ACC112 (cell line): ENCODE results near the gene SFT2D3.

Experiments used
- H2AFZ ChIP-seq: fragments of 200-600 bp; sonication (generic); one replicate; pipeline ENCODE4 v1.6.0; 2017; ENCODE audit warnings: antibody characterized with exemption, low read length; ENCODE audit not compliant: unreplicated experiment
- H3K27ac ChIP-seq: fragments of 200-600 bp; sonication (generic); 2 replicates; pipeline ENCODE4 v1.5.1; 2014; ENCODE audit warnings: low read depth, mild to moderate bottlenecking, antibody characterized with exemption, low read length, moderate library complexity
- H3K27me3 ChIP-seq: fragments of 200-600 bp; sonication (generic); 2 replicates; pipeline ENCODE4 v1.6.1; 2014; ENCODE audit warnings: mild to moderate bottlenecking, antibody characterized with exemption, low read length, moderate library complexity, mixed read lengths; ENCODE audit not compliant: insufficient read depth
- H3K36me3 ChIP-seq: fragments of 200-600 bp; sonication (generic); 2 replicates; pipeline ENCODE4 v1.6.1; 2016; ENCODE audit warnings: mild to moderate bottlenecking, antibody characterized with exemption, low read length, moderate library complexity, mixed read lengths; ENCODE audit not compliant: insufficient read depth
- H3K4me1 ChIP-seq: fragments of 200-600 bp; sonication (generic); one replicate; pipeline ENCODE4 v1.6.1; 2016; ENCODE audit warnings: low read length, mixed read lengths; ENCODE audit not compliant: insufficient read depth, unreplicated experiment, control insufficient read depth
- H3K4me3 ChIP-seq: fragments of 200-600 bp; sonication (generic); 2 replicates; pipeline ENCODE4 v1.5.1; 2014; ENCODE audit warnings: mild to moderate bottlenecking, low read depth, low read length
- H3K79me2 ChIP-seq: fragments of 200-600 bp; sonication (generic); one replicate; pipeline ENCODE4 v1.6.0; 2016; ENCODE audit warnings: low read length; ENCODE audit not compliant: control insufficient read depth, unreplicated experiment, insufficient read depth

SFT2D3 gene

DNA sequence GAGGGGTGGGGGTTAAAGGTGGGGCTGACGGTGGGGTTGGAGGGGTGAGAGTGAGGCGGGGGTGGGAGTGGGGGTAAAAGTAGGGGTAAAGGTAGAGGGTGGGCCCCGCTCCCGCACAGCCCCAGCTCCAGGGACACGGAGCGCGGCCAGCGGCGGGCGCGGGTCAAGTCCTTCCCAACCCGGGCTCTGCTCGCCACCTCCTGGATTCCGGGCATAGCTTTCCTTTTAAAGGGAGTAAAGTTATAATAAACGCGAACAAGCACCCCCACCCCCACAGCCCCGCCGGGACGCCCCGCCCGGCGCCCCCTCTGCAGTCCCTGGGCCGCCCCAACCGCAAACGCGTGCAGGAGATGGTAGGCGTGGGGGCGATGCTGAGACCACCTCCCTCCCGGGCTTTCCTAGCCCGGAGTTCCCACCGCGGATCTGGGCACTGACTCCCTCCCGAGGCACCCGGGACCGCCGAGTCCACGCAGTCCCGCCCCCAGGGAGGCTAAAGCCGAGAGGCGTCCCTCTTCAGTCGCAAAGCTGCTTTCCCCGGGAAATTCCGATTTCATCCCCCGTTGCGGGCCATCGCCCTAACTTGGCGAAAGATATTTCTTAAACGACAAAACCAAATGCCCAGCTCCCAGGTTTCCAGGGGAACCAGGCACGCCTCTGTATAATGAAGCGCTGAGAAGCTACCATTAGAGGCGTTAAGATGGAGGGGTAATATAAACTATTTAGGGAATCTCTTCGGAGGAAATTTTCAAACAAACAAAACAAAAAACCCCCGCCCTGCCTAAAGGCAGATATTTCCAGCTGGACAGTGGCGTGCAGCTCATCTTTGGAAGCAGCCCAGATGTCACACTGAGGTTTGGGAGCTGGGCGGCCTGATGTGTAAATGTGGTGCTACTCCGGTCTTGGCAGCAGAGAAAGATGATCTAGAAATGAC is 25.7 kb upstream of the SFT2D3 start, which contains the start of gene LIMS2:
Gene LIMS2 (minus strand): TSS at position 200 of the 931 bp plus-strand sequence. CDS start 506 bp downstream, outside the sequence.
- H3K27ac ChIP-seq, result no peak within 1 kb of the TSS
- no peaks in the 10 kb centered on the region for H3K79me2 ChIP-seq
- H3K4me3 ChIP-seq, result peak within 1 kb of the TSS; percentile 80
- no peaks in the 10 kb centered on the region for H3K36me3 ChIP-seq
- H2AFZ ChIP-seq, result peak within 1 kb of the TSS; percentile 98
- H3K4me1 ChIP-seq, result peaks cover 7% of the 10 kb centered on the region
- H3K27me3 ChIP-seq, result peaks cover 15% of the 10 kb centered on the region; the same call in 1 of the 2 replicates

DNA sequence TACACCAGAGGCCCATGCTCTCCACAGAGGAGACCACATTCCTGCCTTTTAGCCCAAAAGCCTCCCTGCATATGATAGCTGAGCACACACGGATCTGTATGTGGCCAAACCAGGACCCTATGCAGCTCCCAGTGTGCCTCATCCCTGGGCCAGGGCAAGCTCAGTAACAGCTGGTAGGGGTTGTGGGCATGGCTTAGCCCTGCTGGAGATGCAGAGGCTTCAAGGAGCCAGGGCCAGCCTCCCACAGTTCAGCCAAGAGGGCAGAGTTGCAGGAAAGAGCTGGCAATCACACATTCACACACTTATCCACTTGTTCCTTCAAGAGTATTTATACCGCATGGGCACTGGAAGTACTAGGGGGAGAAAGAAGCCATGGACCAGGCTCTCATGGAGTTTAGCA is 24.4 kb upstream of the SFT2D3 start:
- Histone ChIP-seq H3K79me2 (no peaks in the 10 kb centered on the region), H3K27ac (no peak overlapping the region), H2AFZ (no peak overlapping the region), H3K4me3 (no peak overlapping the region), H3K36me3 (no peaks in the 10 kb centered on the region), H3K27me3 (peaks cover 15% of the 10 kb centered on the region; the same call in 1 of the 2 replicates), H3K4me1 (peaks cover 15% of the 10 kb centered on the region)

DNA sequence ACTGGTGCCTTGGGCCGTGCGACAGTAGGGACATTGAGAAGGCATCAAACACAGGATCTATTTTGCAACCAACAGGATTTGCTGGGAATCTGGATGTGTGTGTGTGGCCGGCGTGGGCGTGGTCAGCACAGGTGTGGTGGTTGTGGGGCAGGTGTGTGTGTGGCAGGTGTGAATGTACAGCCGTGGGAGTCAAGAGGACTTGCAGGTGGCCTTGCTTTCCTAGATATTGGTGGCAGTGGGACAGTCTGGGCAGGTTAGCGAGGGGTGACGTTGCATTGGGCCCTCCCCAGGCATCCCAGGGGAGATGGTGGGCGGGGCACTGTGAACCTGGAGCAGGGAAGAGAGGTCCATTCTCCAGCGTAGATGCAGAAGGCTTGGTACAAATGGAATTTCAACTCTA is 22.8 kb upstream of the SFT2D3 start:
- Histone ChIP-seq H3K27ac (no peak overlapping the region), H3K4me3 (no peak overlapping the region), H3K36me3 (no peaks in the 10 kb centered on the region), H3K4me1 (peaks cover 17% of the 10 kb centered on the region), H3K79me2 (no peaks in the 10 kb centered on the region), H3K27me3 (peaks cover 15% of the 10 kb centered on the region; the same call in 1 of the 2 replicates), H2AFZ (no peak overlapping the region)

DNA sequence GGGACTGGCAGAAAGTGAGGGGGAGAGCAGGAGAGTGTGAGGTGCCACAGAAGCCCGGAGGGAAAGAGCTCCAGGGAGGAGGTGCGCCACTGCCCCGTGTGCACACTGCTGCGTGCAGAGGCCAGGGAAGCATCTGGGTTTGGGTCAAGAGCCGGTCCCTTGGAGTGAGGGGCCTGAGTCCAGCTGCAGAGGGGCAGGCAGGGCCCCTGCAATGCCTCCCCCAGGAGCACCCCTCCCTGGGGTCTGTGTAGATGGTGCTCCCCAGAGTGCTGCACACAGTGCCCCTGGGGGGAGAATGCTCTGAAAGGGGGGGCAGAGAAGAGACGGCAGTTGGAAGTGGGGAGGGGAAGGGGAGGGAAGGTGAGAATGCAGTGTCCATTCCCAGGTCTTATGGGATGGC is 22.3 kb upstream of the SFT2D3 start:
- Histone ChIP-seq H2AFZ (no peak overlapping the region), H3K27ac (no peak overlapping the region), H3K4me3 (no peak overlapping the region), H3K36me3 (no peaks in the 10 kb centered on the region), H3K79me2 (no peaks in the 10 kb centered on the region), H3K27me3 (peaks cover 15% of the 10 kb centered on the region; the same call in 1 of the 2 replicates), H3K4me1 (peaks cover 17% of the 10 kb centered on the region)

DNA sequence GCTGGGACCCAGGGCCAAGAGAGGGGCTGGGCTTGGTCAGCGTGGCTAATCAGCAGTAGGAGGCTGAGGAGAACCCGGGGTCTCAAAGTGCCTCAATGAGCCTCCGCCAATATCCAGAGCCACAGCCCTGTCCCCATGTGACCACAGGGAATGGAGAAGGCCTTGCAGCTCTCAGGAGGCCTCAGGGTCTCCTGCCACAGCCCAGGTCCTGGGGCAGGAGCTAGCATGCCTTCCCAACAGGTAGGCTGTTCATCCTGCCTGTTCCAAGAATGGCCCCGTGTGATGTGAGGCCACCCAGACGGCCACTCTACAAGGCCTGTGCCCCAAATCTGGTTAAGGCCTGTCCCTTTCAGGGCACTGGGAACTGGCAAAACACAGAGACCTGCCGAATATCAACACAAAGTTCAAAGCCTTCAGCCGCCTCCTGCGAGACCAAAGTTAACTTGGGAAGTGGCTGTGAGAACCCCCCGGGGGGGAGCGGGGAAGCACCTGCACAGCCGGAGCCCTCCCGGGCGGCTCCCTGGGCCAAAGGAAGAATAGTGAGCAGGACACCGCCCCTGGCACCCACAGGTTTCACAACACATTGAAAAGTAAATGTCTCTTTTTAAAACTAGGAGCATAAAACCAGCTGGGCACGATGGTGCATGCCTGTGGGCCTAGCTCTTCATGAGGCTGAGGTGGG is 21.5 kb upstream of the SFT2D3 start:
- no peak overlapping the region for H3K4me3 ChIP-seq
- H3K36me3 ChIP-seq, result no peaks in the 10 kb centered on the region
- H3K27me3 ChIP-seq, result peaks cover 15% of the 10 kb centered on the region; the same call in 1 of the 2 replicates
- H3K4me1 ChIP-seq, result peaks cover 11% of the 10 kb centered on the region
- H3K27ac ChIP-seq, result no peak overlapping the region
- H2AFZ ChIP-seq, result no peak overlapping the region
- no peaks in the 10 kb centered on the region for H3K79me2 ChIP-seq

DNA sequence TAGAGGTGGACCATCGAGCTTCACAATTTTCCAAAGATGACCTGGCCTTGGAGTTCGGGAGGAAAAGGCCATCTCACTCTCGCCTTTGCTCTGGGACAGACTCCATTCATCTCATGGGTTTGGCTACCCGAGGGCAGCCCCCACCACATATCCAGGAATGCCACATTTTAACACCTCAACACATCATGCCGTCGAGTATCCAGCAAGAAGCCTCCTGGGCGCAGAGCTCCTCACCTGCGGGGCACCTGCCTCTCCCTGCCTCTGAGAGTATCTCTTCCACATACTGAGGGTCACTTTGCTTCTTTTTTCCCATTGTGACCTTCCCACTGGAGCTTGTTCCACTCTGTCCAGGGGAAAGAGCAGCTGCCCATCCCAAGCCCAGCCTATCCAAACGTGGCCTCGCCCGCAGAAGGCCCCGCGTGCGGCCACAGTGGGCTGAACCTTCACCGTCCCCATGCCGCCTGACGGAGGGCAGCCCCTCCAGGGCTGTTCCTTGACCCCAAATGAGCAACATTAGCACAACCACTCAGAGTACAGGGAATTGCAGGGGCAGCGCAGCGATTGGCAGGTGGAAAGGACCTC is 20.5 kb upstream of the SFT2D3 start:
- Histone ChIP-seq H3K27ac (no peak overlapping the region), H3K27me3 (peaks cover 15% of the 10 kb centered on the region; the same call in 1 of the 2 replicates), H2AFZ (peak overlapping the region; percentile 74), H3K36me3 (no peaks in the 10 kb centered on the region), H3K4me1 (peaks cover 11% of the 10 kb centered on the region), H3K4me3 (peak overlapping the region; percentile 64), H3K79me2 (no peaks in the 10 kb centered on the region)

DNA sequence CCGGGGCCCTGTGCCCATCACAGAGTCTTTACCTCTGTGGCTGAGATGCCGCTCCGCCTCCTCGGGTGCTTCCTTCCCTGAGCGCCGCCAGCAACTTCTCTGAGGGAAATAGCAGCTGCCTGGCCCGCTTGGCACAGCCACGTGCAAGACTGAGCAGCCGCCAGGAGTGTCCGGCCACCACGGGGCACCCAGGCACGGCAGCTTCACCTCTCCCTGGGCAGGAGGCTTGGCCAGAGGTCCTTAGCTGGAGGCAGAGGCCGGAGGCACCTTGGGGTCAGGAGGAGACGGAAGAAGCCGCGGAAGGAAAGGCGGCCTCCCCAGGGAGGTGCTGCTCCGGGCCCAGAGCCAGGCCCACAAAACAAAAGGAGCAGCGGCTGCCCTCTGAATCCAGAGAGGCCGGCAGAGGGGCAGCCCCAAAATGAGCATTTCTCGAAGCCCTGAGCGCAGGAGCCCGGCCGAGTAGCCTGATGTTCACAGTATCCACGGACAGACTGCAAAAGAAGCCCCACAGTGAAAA is 20.0 kb upstream of the SFT2D3 start:
- Histone ChIP-seq H3K27ac (no peak overlapping the region), H2AFZ (peak overlapping the region; percentile 74), H3K36me3 (no peaks in the 10 kb centered on the region)

DNA sequence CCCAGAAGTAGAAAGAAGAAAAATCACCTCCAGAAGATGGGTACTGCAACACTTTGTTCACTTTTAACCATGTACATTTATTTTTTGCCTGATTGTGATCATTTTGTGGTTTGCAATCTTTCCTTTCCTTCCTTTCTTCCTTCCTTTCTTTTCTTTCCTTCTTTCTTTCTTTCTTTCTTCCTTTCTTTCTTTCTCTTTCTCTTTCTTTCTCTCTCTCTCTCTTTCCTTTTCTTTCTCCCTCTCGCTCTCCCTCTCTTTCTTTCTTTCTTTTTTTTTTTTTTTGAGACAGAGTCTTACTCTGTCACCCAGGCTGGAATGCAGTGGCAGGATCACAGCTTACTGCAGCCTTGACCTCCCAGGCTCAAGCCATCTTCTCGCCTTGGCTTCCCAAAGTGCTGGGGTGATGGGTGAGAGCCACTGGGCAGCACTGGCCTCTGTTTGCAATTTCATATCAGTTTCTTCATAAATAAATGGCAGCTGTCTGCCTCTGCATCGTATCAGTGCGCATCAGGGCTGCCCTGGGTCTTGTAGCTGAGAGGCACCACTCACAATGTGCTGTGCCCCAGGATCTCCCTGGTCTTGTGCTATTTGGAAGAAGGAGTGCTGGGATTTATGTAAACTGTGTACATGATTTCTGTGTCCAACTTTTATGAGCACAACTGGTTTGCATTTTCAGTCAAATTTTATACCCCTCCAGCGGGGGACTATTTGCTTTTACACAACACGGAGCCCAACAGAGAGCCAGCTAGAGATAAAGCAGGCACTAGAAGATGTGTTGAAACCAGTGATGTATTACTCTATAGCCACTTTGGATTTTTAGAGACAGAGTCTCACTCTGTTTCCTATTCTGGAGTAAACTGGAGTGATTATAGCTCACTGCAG is 19.1 kb upstream of the SFT2D3 start:
- no peak overlapping the region for H3K4me3 ChIP-seq
- no peak overlapping the region for H3K27ac ChIP-seq
- no peaks in the 10 kb centered on the region for H3K36me3 ChIP-seq
- peaks cover 11% of the 10 kb centered on the region for H3K4me1 ChIP-seq
- no peak overlapping the region for H2AFZ ChIP-seq
- no peaks in the 10 kb centered on the region for H3K79me2 ChIP-seq
- H3K27me3 ChIP-seq, result 0 out of 2 replicates have a peak, but pooled peaks cover 10% of the 10 kb centered on the region

More for the DNA sequence above, 20.0 kb upstream of the SFT2D3 start:
- H3K27me3 ChIP-seq, result peaks cover 15% of the 10 kb centered on the region; the same call in 1 of the 2 replicates
- peaks cover 11% of the 10 kb centered on the region for H3K4me1 ChIP-seq
- H3K4me3 ChIP-seq, result peak overlapping the region; percentile 64
- no peaks in the 10 kb centered on the region for H3K79me2 ChIP-seq

DNA sequence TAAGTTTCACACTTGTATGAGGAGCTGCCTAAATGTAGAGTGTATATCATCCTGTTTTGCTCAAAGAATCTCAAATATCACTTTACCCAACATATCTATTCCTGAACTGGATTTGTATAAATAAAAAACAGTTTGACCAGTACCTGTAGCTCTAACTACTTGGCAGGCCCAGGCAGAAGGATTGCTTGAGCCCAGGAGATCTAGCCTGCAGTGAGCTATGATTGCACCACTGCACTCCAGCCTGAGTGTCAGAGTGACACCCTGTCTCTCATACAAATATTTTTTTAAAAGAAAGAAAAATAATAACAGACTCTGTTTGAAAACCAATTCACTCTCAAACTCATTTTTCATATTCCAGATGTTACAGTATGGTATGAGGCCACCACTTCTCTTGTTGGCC is 18.2 kb upstream of the SFT2D3 start:
- no peaks in the 10 kb centered on the region for H3K79me2 ChIP-seq
- peaks cover 11% of the 10 kb centered on the region for H3K4me1 ChIP-seq
- H2AFZ ChIP-seq, result no peak overlapping the region
- 0 out of 2 replicates have a peak, but pooled peaks cover 2% of the 10 kb centered on the region for H3K27me3 ChIP-seq
- H3K27ac ChIP-seq, result no peak overlapping the region
- H3K36me3 ChIP-seq, result no peaks in the 10 kb centered on the region
- H3K4me3 ChIP-seq, result no peak overlapping the region
